H9 (cell line): ENCODE data around the gene ARHGEF7. TPM values are rescaled to one million over a fixed set of nuclear protein-coding genes. Genes with fewer than 3 reads are reported as not detected.
A peak's percentile ranks its signal among the peaks of the same experiment; 100 is the strongest.

ENCODE experiments used
- DNase-seq: peaks from one replicate; pipeline ENCODE4 v3.0.0-alpha.2; 2017
- H2AFZ ChIP-seq: one replicate; pipeline ENCODE4 v1.6.1; 2013; ENCODE audit warnings: mild to moderate bottlenecking, low read length, control low read depth, moderate library complexity
- H2AK5ac ChIP-seq: 2 replicates; pipeline ENCODE4 v1.6.1; 2013; ENCODE audit warnings: low read length, control low read depth, mixed read lengths; ENCODE audit not compliant: insufficient read length
- H2BK120ac ChIP-seq: one replicate; pipeline ENCODE4 v1.6.1; 2013; ENCODE audit warnings: low read depth, mild to moderate bottlenecking, low read length, control low read depth, inconsistent platforms; ENCODE audit not compliant: poor library complexity, severe bottlenecking
- H2BK12ac ChIP-seq: 2 replicates; pipeline ENCODE4 v1.6.1; 2013; ENCODE audit warnings: low read length, control low read depth, mixed read lengths, low read depth; ENCODE audit not compliant: insufficient read length
- H2BK15ac ChIP-seq: 2 replicates; pipeline ENCODE4 v1.6.1; 2013; ENCODE audit warnings: low read depth, low read length, control low read depth
- H2BK20ac ChIP-seq: one replicate; pipeline ENCODE4 v1.6.1; 2013; ENCODE audit warnings: low read depth, mild to moderate bottlenecking, low read length, control low read depth, inconsistent platforms; ENCODE audit not compliant: poor library complexity, severe bottlenecking
- H2BK5ac ChIP-seq: 2 replicates; pipeline ENCODE4 v1.6.1; 2013; ENCODE audit warnings: low read length, control low read depth, mixed read lengths; ENCODE audit not compliant: insufficient read length
- H3K14ac ChIP-seq: 2 replicates; pipeline ENCODE4 v1.6.1; 2013; ENCODE audit warnings: low read length, control low read depth; ENCODE audit not compliant: insufficient read depth
- H3K18ac ChIP-seq: 2 replicates; pipeline ENCODE4 v1.6.1; 2013; ENCODE audit warnings: low read depth, mild to moderate bottlenecking, mixed read lengths, low read length, control low read depth; ENCODE audit not compliant: insufficient read length
- H3K23ac ChIP-seq: 2 replicates; pipeline ENCODE4 v1.6.1; 2013; ENCODE audit warnings: low read length, control low read depth, mixed read lengths, low read depth; ENCODE audit not compliant: insufficient read length
- H3K23me2 ChIP-seq: 2 replicates; pipeline ENCODE4 v1.6.1; 2013; ENCODE audit warnings: low read depth, mild to moderate bottlenecking, mixed read lengths, low read length, control low read depth; ENCODE audit not compliant: insufficient read length, poor library complexity, severe bottlenecking
- H3K27ac ChIP-seq: 2 replicates; pipeline ENCODE4 v1.5.1; 2013; ENCODE audit warnings: low read length, control low read depth, mixed read lengths, low read depth; ENCODE audit not compliant: insufficient read length
- H3K27me3 ChIP-seq: 2 replicates; pipeline ENCODE4 v1.6.1; 2013; ENCODE audit warnings: low read length, control low read depth, inconsistent platforms; ENCODE audit not compliant: insufficient read depth
- H3K4ac ChIP-seq: 2 replicates; pipeline ENCODE4 v1.6.1; 2013; ENCODE audit warnings: low read depth, mild to moderate bottlenecking, control low read depth, inconsistent platforms, low read length, moderate library complexity
- H3K4me1 ChIP-seq: 2 replicates; pipeline ENCODE4 v1.6.1; 2013; ENCODE audit warnings: low read length, control low read depth, inconsistent platforms; ENCODE audit not compliant: insufficient read depth
- H3K4me2 ChIP-seq: 2 replicates; pipeline ENCODE4 v1.6.1; 2013; ENCODE audit warnings: low read length, control low read depth, mixed read lengths; ENCODE audit not compliant: insufficient read length, insufficient read depth
- H3K56ac ChIP-seq: 2 replicates; pipeline ENCODE4 v1.6.1; 2013; ENCODE audit warnings: low read depth, mild to moderate bottlenecking, mixed read lengths, low read length, control low read depth; ENCODE audit not compliant: insufficient read length
- H3K79me1 ChIP-seq: 2 replicates; pipeline ENCODE4 v1.6.1; 2013; ENCODE audit warnings: low read depth, mild to moderate bottlenecking, moderate library complexity, low read length, control low read depth, inconsistent platforms; ENCODE audit not compliant: insufficient read depth, poor library complexity, severe bottlenecking
- H3K79me2 ChIP-seq: 2 replicates; pipeline ENCODE4 v1.6.1; 2013; ENCODE audit warnings: low read length, control low read depth, inconsistent platforms; ENCODE audit not compliant: insufficient read depth
- H3K9ac ChIP-seq: 2 replicates; pipeline ENCODE4 v1.6.1; 2013; ENCODE audit warnings: low read length, control low read depth, mixed read lengths; ENCODE audit not compliant: insufficient read length; ENCODE audit errors: extremely low read depth
- H3K9me3 ChIP-seq: one replicate; pipeline ENCODE4 v1.6.1; 2013; ENCODE audit warnings: low read depth, low read length, inconsistent platforms; ENCODE audit not compliant: control insufficient read depth
- H3T11ph ChIP-seq: one replicate; pipeline ENCODE4 v1.6.1; 2013; ENCODE audit warnings: mild to moderate bottlenecking, low read length, control low read depth, inconsistent platforms
- H4K20me1 ChIP-seq: one replicate; pipeline ENCODE4 v1.6.1; 2013; ENCODE audit not compliant: control insufficient read depth, insufficient read length, insufficient read depth
- H4K5ac ChIP-seq: 2 replicates; pipeline ENCODE4 v1.6.1; 2013; ENCODE audit warnings: low read depth, mild to moderate bottlenecking, mixed read lengths, low read length, control low read depth; ENCODE audit not compliant: insufficient read length
- H4K8ac ChIP-seq: replicated peaks from 2 replicates; pipeline ENCODE4 v1.6.1; 2013; ENCODE audit warnings: low read length, control low read depth, mixed read lengths, low read depth; ENCODE audit not compliant: insufficient read length
- H4K91ac ChIP-seq: 2 replicates; pipeline ENCODE4 v1.6.1; 2013; ENCODE audit warnings: low read depth, mild to moderate bottlenecking, moderate library complexity, mixed read lengths, low read length, control low read depth; ENCODE audit not compliant: insufficient read length
- H3K27ac Mint-ChIP-seq, 3 experiments: 2 replicates in 2 of 3; 3 replicates in 1 of 3; pipeline ENCODE4 v1.8.0; 2020 to 2021; ENCODE audit warnings: mixed read lengths in 3 of 3, mild to moderate bottlenecking in 1 of 3, moderate library complexity in 1 of 3
- H3K27me3 Mint-ChIP-seq: 2 replicates; pipeline ENCODE4 v1.8.0; 2021; ENCODE audit warnings: low read depth, mild to moderate bottlenecking, moderate library complexity, mixed read lengths
- H3K36me3 Mint-ChIP-seq, 3 experiments: 2 replicates in 2 of 3; 3 replicates in 1 of 3; pipeline ENCODE4 v1.8.0; 2020 to 2021; ENCODE audit warnings: low read depth in 3 of 3, mixed read lengths in 3 of 3; ENCODE audit not compliant: insufficient read depth in 1 of 3
- H3K4me1 Mint-ChIP-seq, 2 experiments: 2 replicates each; pipeline ENCODE4 v1.8.0; 2020; ENCODE audit warnings: mixed read lengths in 2 of 2
- H3K4me3 Mint-ChIP-seq, 2 experiments: 2 replicates in 1 of 2; 3 replicates in 1 of 2; pipeline ENCODE4 v1.8.0; 2020 to 2021; ENCODE audit warnings: mild to moderate bottlenecking in 2 of 2, mixed read lengths in 2 of 2, moderate library complexity in 1 of 2
- H3K9me3 Mint-ChIP-seq, 2 experiments: 2 replicates in 1 of 2; 3 replicates in 1 of 2; pipeline ENCODE4 v1.8.0; 2020; ENCODE audit warnings: mild to moderate bottlenecking in 2 of 2, mixed read lengths in 2 of 2, moderate library complexity in 1 of 2
- CTCF ChIP-seq: fragments of 200-600 bp; sonication (generic); conservative IDR thresholded peaks from 3 replicates; pipeline ENCODE4 v1.8.0; 2021; ENCODE audit warnings: antibody characterized with exemption, mild to moderate bottlenecking
- WGBS: extraction: QIAGEN DNeasy Blood & Tissue Kit; methylation state at CpG from one replicate; pipeline ENCODE4 v1.1.7; 2013; ENCODE audit warnings: missing lambda C conversion rate, low lambda C conversion rate, mixed read lengths; ENCODE audit not compliant: insufficient read length; ENCODE audit errors: extremely low coverage; 5-methylcytosine and 5-hydroxymethylcytosine counted together
- total RNA-seq: library from RNA; stranded (reverse); gene quantifications from 2 replicates; pipeline ENCODE4 v1.2.1, GENCODE V29; 2021

ARHGEF7 gene
- total RNA-seq, 1 experiment from 2014 or later = 51.9 TPM

- no peaks in the 10 kb centered on the region for H3K9me3 ChIP-seq
- H2BK12ac ChIP-seq = no peak overlapping the region
- no peaks in the 10 kb centered on the region for H3K23me2 ChIP-seq
- no peak overlapping the region for H2BK20ac ChIP-seq
- H3K4me2 ChIP-seq = no peak overlapping the region
- no peak overlapping the region for H2AK5ac ChIP-seq
- H4K91ac ChIP-seq = no peak overlapping the region
- H3K4ac ChIP-seq = no peak overlapping the region
- H3K18ac ChIP-seq = no peak overlapping the region
- H3K4me1 Mint-ChIP-seq = peaks cover 20 to 22% of the 10 kb centered on the region in 2 experiments
- H2BK120ac ChIP-seq = no peak overlapping the region
- no peak overlapping the region for H3T11ph ChIP-seq
- H3K36me3 Mint-ChIP-seq = peaks cover 9 to 26% (median 23%) of the 10 kb centered on the region in 3 experiments; a peak in 6 of 7 replicates
- H3K27ac ChIP-seq = no peak overlapping the region
- H3K56ac ChIP-seq = no peak overlapping the region
- H4K8ac ChIP-seq = no peak overlapping the region
- H4K20me1 ChIP-seq = no peaks in the 10 kb centered on the region
- H2BK5ac ChIP-seq = no peak overlapping the region
- H2AFZ ChIP-seq = no peak overlapping the region
- H2BK15ac ChIP-seq = no peak overlapping the region
- no CpG with 5 or more reads among the region's 15 CpGs for WGBS
- H3K79me1 ChIP-seq = no peaks in the 10 kb centered on the region
- peak overlapping the region in 1 of 3 experiments; percentile 44; a peak in 2 of 7 replicates for H3K27ac Mint-ChIP-seq
- H3K27me3 Mint-ChIP-seq = no peaks in the 10 kb centered on the region
- DNase-seq = no peak
- H3K27me3 ChIP-seq = no peaks in the 10 kb centered on the region
- H3K79me2 ChIP-seq = no peaks in the 10 kb centered on the region
- H3K23ac ChIP-seq = no peak overlapping the region
- H3K4me3 Mint-ChIP-seq = no peak overlapping the region
- H3K14ac ChIP-seq = no peak overlapping the region
- H3K9me3 Mint-ChIP-seq = no peaks in the 10 kb centered on the region
- H4K5ac ChIP-seq = no peak overlapping the region
- H3K9ac ChIP-seq = no peak overlapping the region
- TF ChIP-seq CTCF = no peak
- peaks cover 8% of the 10 kb centered on the region; the same call in 1 of the 2 replicates for H3K4me1 ChIP-seq
These were observed 124.9 kb downstream of the ARHGEF7 start for GRCh38 chr13:111239764-111240670.
